Thyroid gland (tissue), 4 donors: ENCODE measurements around the gene PLCL2. TPM values are rescaled to one million over a fixed set of nuclear protein-coding genes. Genes with fewer than 3 reads are reported as not detected.
A peak's percentile ranks its signal among the peaks of the same experiment; 100 is the strongest.

Experiments used
- DNase-seq, 2 donors: peaks; one replicate each; pipeline ENCODE4 v3.0.0-alpha.2; 2019
- H3K27ac ChIP-seq, 3 donors: fragments of 200-600 bp; sonication (generic); 1 replicate in 2 of 3; 2 replicates in 1 of 3; pipeline ENCODE4 v1.5.1; 2016 to 2019; ENCODE audit warnings: mild to moderate bottlenecking in 1 of 3, moderate library complexity in 1 of 3
- H3K27me3 ChIP-seq: fragments of 200-600 bp; sonication (generic); one replicate; pipeline ENCODE4 v1.5.1; 2019
- H3K36me3 ChIP-seq, 2 donors: fragments of 200-600 bp; sonication (generic); one replicate each; pipeline ENCODE4 v1.5.1; 2016 to 2019
- H3K4me1 ChIP-seq, 2 donors: fragments of 200-600 bp; sonication (generic); one replicate each; pipeline ENCODE4 v1.5.1; 2017 to 2019
- H3K4me3 ChIP-seq, 3 donors: fragments of 200-600 bp; sonication (generic); replicated peaks in 1 of 3; 1 replicate in 2 of 3; 2 replicates in 1 of 3; pipeline ENCODE4 v1.5.1; 2016; ENCODE audit warnings: mild to moderate bottlenecking in 1 of 3
- H3K9me3 ChIP-seq: fragments of 200-600 bp; sonication (generic); one replicate; pipeline ENCODE4 v1.5.1; 2017
- POLR2A ChIP-seq, 2 donors: fragments of 450-650 bp; IDR thresholded peaks; one replicate each; pipeline ENCODE4 v1.6.1; 2017; ENCODE audit warnings: antibody characterized with exemption in 2 of 2, mild to moderate bottlenecking in 2 of 2, moderate library complexity in 1 of 2
- WGBS, 2 donors: methylation state at CpG; one replicate each; pipeline ENCODE4 v1.1.5; 2017; 5-methylcytosine and 5-hydroxymethylcytosine counted together
- intact Hi-C: fragments of 100-400 bp; cut with DNase I; formaldehyde crosslinking; loops from one replicate; pipeline ENCODE4 v1.15.1; 2023
- total RNA-seq, 4 donors: library from RNA; depleted of rRNA; stranded (reverse); fragments of >200 nt; gene quantifications; one replicate each; pipeline ENCODE4 v1.2.3, GENCODE V29; 2016
- TF ChIP-seq, protein P1 (sequence below), 6 experiments: fragments of 200-600 bp in 3 of 6; fragments of 450-650 bp in 3 of 6; sonication (generic) in 3 of 6; IDR thresholded peaks; one replicate each; pipeline ENCODE4 v1.5.1; 2016 to 2019; ENCODE audit warnings: antibody characterized with exemption in 6 of 6, mild to moderate bottlenecking in 2 of 6, inconsistent platforms in 1 of 6, moderate library complexity in 1 of 6

Gene PLCL2
- total RNA-seq, 4 donors from 2014 or later: 6.3 to 15.3 (median 9.3) TPM

DNA sequence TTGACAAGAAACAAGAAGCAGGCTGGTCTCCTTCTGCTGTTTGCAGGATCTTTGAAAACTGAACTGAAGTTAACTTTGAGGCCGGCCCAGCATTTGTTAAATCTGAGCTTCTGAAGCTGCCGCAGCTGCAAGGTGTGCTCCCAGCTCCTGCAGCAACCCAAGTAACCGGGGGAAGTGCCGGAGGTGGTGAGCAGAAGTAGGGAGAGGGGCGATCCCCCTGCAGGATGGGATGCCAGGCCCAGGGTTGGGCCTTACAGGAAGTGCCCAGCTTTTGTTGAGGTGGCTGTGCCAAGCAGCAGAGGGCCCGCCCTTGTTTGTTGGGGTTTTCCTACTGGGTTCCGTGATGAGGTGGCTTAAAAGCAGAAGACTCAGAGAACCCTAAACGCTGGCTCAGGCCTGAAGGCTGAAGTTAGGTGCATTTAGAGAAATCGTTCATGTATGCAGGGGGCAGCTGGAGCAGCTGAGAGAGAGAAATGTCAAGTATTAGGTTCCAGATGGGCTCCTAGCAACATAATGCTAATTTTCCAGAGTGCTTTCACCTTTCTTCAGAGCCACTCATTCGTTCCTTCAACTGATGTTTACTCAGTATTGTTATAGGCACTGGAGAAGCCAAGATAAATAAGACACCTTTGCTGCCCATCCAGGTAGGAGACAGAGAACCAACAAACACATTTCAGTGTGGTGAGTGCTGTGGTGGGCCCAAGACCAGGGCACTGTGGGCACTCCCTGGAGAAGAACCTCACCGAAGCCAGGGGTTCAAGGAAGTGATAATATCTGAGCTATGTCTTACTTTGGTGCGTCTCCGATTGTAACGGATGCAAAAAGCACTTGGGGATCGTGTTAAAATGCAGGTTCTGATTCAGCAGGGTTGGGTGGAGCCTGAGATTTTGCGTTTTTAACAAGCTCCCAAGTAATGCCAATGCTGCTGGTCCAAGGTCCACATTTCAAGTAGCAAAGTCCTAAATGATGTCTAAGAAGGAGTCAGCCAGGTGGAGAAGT, 42.2 kb upstream of the PLCL2 start:
- DNase-seq: peak; percentile 35
- Histone ChIP-seq H3K36me3 (no peaks in the 10 kb centered on the region), H3K4me3 (no peak overlapping the region), H3K27me3 (no peaks in the 10 kb centered on the region), H3K9me3 (no peaks in the 10 kb centered on the region), H3K27ac (peak overlapping the region in 1 of 3 donors; percentile 46), H3K4me1 (peaks cover 11 to 20% of the 10 kb centered on the region in 2 donors)
- WGBS, 2 donors: 45 to 50% methylated on average over 16 of the region's 16 CpGs
- intact Hi-C loops: no loop called here
- TF ChIP-seq POLR2A (IDR thresholded peaks at IDR 0.05): no peak
- TF ChIP-seq, protein P1, sequence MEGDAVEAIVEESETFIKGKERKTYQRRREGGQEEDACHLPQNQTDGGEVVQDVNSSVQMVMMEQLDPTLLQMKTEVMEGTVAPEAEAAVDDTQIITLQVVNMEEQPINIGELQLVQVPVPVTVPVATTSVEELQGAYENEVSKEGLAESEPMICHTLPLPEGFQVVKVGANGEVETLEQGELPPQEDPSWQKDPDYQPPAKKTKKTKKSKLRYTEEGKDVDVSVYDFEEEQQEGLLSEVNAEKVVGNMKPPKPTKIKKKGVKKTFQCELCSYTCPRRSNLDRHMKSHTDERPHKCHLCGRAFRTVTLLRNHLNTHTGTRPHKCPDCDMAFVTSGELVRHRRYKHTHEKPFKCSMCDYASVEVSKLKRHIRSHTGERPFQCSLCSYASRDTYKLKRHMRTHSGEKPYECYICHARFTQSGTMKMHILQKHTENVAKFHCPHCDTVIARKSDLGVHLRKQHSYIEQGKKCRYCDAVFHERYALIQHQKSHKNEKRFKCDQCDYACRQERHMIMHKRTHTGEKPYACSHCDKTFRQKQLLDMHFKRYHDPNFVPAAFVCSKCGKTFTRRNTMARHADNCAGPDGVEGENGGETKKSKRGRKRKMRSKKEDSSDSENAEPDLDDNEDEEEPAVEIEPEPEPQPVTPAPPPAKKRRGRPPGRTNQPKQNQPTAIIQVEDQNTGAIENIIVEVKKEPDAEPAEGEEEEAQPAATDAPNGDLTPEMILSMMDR (IDR thresholded peaks at IDR 0.05): no peak

DNA sequence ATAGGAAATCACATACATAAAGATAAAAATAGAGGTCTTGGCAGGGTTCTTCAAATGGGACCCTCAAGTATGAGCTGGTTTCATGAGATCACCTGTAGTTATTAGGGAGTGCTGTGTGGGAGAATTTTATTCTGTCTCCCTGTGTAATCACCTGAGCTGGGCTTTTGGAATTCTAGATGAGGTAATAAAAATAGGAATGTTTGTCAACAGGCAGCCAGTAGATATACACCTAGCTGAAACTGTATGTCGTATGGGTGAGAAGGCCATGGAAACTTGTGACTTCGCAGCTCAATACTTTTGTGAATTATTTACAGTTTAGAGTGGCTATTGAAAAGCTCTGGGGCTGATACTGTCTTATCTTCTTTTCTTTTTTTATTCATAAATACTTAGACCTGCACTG, 40.5 kb upstream of the PLCL2 start:
- H3K27me3 ChIP-seq: no peaks in the 10 kb centered on the region
- intact Hi-C loops: no loop called here
- 92 to 94% methylated on average over 2 of the region's 2 CpGs for WGBS, 2 donors
- H3K4me1 ChIP-seq: peaks cover 11 to 16% of the 10 kb centered on the region in 2 donors
- H3K4me3 ChIP-seq: no peak overlapping the region
- TF ChIP-seq, protein P1 (IDR thresholded peaks at IDR 0.05): no peak
- TF ChIP-seq POLR2A (IDR thresholded peaks at IDR 0.05): no peak
- no peaks in the 10 kb centered on the region for H3K36me3 ChIP-seq
- no peak for DNase-seq
- no peak overlapping the region for H3K27ac ChIP-seq
- H3K9me3 ChIP-seq: no peaks in the 10 kb centered on the region

DNA sequence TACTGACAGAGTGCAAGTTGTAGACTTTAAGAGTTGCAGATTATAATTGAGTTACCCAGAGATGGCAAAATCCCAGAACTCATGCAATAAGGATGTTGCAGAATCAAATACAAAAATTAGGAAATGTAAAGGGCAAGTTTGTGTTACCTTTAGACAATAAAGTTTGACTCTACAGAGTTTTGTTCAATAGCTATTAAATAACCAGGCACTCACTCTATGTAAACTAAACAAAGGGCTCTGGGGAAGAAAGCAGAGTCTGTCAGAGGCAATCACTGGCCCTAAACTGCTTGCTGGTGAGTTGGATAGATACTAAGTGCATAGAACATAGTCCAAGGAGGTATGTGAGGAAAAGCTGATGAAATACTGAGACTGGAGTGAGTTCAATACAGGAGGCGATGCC, 40.0 kb upstream of the PLCL2 start:
- Histone ChIP-seq H3K27ac (no peak overlapping the region), H3K9me3 (no peaks in the 10 kb centered on the region), H3K27me3 (no peaks in the 10 kb centered on the region), H3K4me1 (peaks cover 11 to 16% of the 10 kb centered on the region in 2 donors), H3K36me3 (no peaks in the 10 kb centered on the region), H3K4me3 (no peak overlapping the region)
- intact Hi-C loops: no loop called here
- no peak for TF ChIP-seq POLR2A (IDR thresholded peaks at IDR 0.05)
- TF ChIP-seq, protein P1 (IDR thresholded peaks at IDR 0.05): no peak
- no peak for DNase-seq
- 98 to 100% methylated on average over 1 of the region's 1 CpG for WGBS, 2 donors

DNA sequence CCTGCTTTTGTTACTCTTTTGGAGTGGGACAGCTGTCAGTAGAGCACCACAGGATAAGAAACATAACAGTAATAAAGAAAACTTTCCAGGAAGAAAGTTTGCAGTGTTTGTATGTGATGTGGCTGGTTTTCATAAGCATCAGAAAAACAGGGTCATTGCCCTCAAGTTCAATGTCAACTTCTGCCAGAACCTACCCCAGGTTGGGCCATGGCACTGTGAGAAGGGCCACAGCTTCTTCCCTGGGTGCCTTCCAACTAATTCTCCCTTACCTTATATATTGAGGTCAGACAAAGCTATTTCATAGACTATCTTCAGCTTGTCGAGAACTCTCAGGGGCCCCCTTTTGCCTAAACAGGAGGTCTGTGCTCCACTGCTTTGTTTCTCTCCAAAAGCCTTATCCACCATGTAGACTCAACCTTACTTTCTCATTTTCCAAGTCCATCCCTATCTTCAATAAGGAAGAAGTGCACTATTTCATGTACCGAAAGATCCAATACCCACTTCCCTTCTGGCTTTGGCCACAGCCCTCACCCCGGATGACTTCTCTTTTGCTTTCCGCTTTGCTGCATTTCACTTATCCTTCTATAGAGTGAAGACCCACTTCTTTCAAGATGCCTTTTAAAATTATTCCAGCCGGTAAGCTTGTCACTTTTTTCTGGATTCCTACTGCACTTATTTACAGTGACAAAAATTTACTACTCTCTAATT, 38.2 kb upstream of the PLCL2 start:
- DNase-seq: no peak
- TF ChIP-seq POLR2A (IDR thresholded peaks at IDR 0.05): no peak
- TF ChIP-seq, protein P1 (IDR thresholded peaks at IDR 0.05): no peak
- intact Hi-C loops: no loop called here
- H3K4me1 ChIP-seq: peaks cover 11 to 16% of the 10 kb centered on the region in 2 donors
- no peak overlapping the region for H3K27ac ChIP-seq
- H3K9me3 ChIP-seq: no peaks in the 10 kb centered on the region
- no peaks in the 10 kb centered on the region for H3K36me3 ChIP-seq
- H3K27me3 ChIP-seq: no peaks in the 10 kb centered on the region
- H3K4me3 ChIP-seq: no peak overlapping the region
- WGBS, 2 donors: 71 to 77% methylated on average over 5 of the region's 5 CpGs
